HepG2 (cell line): ENCODE data around the gene PRKAR2B.
"Not testable (repeated sequence)": the region's sequence is repeated elsewhere in the genome, so short reads cannot be mapped to it uniquely, and the experiment has no call there.

Experiments
- ATF1 ChIP-seq: IDR thresholded peaks from 2 replicates; pipeline ENCODE4 v1.6.1; 2016; ENCODE audit warnings: mild to moderate bottlenecking, control low read depth
- CTCF ChIP-seq: sonication (generic); formaldehyde crosslinking; IDR thresholded peaks from 2 replicates; pipeline ENCODE4 v1.5.0; 2020; ENCODE audit warnings: mild to moderate bottlenecking, missing genetic modification reagents, moderate library complexity
- E2F2 ChIP-seq: sonication (generic); formaldehyde crosslinking; IDR thresholded peaks from 2 replicates; pipeline ENCODE4 v1.4.0; 2020; ENCODE audit warnings: missing genetic modification reagents, borderline replicate concordance
- FOXM1 ChIP-seq: sonication (generic); formaldehyde crosslinking; IDR thresholded peaks from 2 replicates; pipeline ENCODE4 v1.5.0; 2020; ENCODE audit warnings: missing genetic modification reagents
- KLF9 ChIP-seq: IDR thresholded peaks from 2 replicates; pipeline ENCODE4 v1.6.1; 2016; ENCODE audit warnings: low read depth
- ZNF451 ChIP-seq: sonication (generic); formaldehyde crosslinking; IDR thresholded peaks from 2 replicates; pipeline ENCODE4 v1.5.0; 2020; ENCODE audit warnings: mild to moderate bottlenecking, missing genetic modification reagents

- not testable (repeated sequence) for TF ChIP-seq ATF1; ZNF451; CTCF (CRISPR knock-in tag); FOXM1 (CRISPR knock-in tag); E2F2 (CRISPR knock-in tag); KLF9
These were observed 2.7 kb upstream of the PRKAR2B start for GRCh38 chr7:107041764-107042163.
